ENCODE data around the gene TXLNG. TPM values are rescaled to one million over a fixed set of nuclear protein-coding genes. Genes with fewer than 3 reads are reported as not detected.
A peak's percentile ranks its signal among the peaks of the same experiment; 100 is the strongest.

Gene TXLNG
- total RNA-seq, 1 donor from 2014 or later: 12.3 TPM

DNA sequence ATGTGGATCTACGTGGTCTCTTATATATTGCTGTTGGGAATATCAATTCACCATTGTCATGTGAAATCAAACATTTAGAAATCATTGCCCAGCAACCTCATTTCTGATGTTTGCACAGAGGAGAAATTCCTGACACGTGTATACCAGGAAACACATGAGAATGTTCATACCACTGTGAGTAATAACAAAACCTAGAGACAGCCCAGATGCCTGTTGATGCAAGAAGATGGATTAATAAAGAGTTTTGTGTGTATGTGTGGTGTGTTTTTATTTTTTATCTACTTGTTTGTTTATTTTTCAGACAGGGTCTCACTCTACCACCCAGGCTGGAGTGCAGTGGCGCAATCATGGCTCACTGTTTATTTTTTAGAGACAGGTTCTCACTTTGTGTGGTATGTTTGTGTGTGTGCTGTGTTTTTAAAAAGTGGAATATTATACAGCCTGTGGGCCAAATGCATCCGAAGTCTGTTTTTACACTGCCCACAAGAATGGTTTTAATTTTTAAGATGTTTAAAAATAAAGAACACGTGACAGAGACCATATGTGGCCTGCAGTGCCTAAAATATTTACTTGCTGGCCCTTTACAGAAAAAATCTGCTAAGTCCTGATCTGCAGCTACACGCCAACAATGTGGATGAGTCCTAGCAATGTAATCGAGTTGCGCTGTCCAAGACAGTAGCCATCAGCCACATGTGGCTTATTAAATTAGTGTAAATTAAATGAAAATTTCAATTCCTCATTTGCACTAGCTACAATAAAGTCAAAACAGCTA, 39.2 kb downstream of the TXLNG start:
- no peak for DNase-seq (ENCODE audit: low read depth)
- TF ChIP-seq, protein P1, sequence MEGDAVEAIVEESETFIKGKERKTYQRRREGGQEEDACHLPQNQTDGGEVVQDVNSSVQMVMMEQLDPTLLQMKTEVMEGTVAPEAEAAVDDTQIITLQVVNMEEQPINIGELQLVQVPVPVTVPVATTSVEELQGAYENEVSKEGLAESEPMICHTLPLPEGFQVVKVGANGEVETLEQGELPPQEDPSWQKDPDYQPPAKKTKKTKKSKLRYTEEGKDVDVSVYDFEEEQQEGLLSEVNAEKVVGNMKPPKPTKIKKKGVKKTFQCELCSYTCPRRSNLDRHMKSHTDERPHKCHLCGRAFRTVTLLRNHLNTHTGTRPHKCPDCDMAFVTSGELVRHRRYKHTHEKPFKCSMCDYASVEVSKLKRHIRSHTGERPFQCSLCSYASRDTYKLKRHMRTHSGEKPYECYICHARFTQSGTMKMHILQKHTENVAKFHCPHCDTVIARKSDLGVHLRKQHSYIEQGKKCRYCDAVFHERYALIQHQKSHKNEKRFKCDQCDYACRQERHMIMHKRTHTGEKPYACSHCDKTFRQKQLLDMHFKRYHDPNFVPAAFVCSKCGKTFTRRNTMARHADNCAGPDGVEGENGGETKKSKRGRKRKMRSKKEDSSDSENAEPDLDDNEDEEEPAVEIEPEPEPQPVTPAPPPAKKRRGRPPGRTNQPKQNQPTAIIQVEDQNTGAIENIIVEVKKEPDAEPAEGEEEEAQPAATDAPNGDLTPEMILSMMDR (conservative IDR thresholded peaks at IDR 0.05; ENCODE audit: low read depth, low read length): no peak
- no peak overlapping the region for H3K4me3 ChIP-seq (ENCODE audit: low read depth, low read length)

DNA sequence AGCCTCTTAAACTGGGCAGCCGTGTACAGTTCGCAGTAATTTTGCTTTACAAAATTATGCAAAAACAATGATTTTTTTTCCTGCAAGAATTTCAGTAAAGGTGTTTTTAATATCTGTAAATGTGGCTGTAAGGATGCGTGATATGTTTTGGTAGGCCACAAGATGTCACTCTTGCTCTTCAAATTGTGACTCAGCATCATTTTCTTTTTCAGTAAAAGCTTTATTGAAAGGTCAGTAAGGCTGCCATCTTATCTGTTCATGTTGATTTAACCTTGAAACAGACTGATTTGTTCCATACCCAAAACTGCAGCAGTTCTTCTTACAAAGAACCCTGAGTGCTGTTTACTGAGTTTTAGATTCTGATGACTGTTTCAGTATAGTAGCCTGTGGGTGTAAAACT, 39.9 kb downstream of the TXLNG start:
- TF ChIP-seq, protein P1 (conservative IDR thresholded peaks at IDR 0.05; ENCODE audit: low read depth, low read length): peak; percentile 51

DNA sequence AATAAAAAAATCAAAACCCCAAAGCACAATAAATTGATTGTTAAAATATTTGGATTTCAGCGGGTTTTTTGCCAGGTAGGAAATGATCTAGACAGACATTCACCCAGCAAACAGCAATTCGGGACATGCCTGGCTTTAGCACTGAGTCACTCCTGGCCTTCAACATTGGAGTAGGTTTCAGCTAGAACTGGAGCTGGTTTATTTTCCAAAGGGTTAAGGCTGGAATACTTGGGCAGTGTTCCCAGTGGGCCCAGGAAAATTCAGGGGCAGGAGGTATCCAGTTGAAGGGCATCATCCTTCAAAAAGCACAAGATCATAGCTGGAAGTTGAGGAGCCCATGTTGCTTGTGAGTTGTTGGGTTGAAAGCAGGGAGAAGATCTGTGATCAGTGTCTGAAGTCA, 41.0 kb downstream of the TXLNG start:
- no peak overlapping the region for H3K4me3 ChIP-seq (ENCODE audit: low read depth, low read length)
- TF ChIP-seq, protein P1 (conservative IDR thresholded peaks at IDR 0.05; ENCODE audit: low read depth, low read length): no peak
- DNase-seq (ENCODE audit: low read depth): no peak

More for the DNA sequence above, 39.9 kb downstream of the TXLNG start:
- no peak overlapping the region for H3K4me3 ChIP-seq (ENCODE audit: low read depth, low read length)
- no peak for DNase-seq (ENCODE audit: low read depth)

DNA sequence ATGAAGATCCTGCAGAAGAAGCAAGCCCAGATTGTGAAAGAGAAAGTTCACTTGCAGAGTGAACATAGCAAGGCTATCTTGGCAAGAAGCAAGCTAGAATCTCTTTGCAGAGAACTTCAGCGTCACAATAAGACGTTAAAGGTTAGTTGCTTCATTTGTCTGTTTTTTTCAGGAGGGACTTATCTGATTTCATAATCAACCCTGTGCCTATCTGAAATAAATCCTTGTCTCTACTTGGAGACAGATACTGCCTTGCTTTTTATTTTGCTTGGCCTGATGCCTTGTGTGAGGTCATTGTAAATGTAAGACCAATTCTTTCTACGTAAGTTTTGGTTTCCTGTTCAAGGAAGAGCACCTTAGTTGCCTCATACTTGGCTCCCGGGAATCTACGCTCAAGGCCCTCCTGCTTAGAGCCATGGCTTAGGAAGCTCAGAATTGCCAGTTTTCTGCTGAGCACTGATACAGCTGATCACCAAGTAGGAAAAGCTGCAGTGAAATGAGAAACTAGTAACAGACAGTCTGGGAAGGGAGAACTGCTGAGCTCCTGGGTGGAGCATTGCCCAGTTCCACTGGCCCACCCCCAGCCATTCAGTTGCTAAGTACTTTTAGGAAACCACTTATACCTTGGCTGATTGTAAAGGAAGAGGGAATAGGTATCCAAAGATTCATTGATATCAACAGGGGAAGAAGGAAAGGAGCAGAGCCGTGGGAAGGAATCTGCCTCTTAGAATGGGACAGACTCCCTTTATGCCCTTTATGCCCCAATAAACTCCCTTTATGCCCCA, 42.0 kb downstream of the TXLNG start:
- DNase-seq (ENCODE audit: low read depth): no peak
- TF ChIP-seq, protein P1 (conservative IDR thresholded peaks at IDR 0.05; ENCODE audit: low read depth, low read length): no peak
- H3K4me3 ChIP-seq (ENCODE audit: low read depth, low read length): no peak overlapping the region

DNA sequence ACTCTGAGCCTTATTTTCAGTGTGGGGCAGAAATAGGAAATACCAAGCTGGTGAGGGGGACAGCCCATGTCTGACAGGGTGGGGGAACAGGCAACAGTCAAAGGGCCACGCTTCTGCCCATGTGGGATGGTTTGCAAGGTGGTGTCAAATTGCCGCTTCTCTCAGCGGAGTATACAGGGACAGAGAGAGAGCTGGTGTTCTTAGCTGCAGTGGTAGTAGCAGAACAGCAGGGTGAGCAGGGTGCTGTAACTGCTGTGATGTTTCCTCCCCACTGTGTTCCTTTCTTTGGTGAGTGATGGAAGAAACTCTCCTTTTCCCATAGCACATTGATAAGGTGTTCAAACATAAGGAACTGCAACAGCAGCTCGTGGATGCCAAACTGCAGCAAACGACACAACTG, 46.0 kb downstream of the TXLNG start:
- DNase-seq (ENCODE audit: low read depth): no peak
- TF ChIP-seq, protein P1 (conservative IDR thresholded peaks at IDR 0.05; ENCODE audit: low read depth, low read length): no peak
- H3K4me3 ChIP-seq (ENCODE audit: low read depth, low read length): no peak overlapping the region

DNA sequence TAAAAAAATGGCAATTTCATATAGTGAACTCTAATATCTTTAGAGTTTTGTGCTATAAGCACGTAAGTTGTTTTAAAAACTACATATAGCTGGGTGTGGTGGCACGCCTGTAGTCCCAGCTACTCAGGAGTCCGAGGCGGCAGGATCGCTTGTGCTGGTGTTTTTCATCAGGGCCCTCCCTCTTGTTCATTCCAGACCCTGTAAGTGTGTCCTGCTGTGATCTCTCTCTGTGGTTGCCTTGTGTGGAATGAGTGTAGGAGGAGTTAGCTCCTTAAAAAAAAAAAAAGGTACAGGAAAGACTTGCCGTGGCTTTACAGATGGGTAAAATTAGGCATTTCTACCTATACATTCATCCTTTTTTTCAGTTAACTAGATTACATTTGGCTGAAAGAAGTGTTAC, 48.5 kb downstream of the TXLNG start:
- H3K4me3 ChIP-seq (ENCODE audit: low read depth, low read length): no peak overlapping the region
- TF ChIP-seq, protein P1 (conservative IDR thresholded peaks at IDR 0.05; ENCODE audit: low read depth, low read length): no peak
- DNase-seq (ENCODE audit: low read depth): no peak

All from epithelial cell of proximal tubule (primary cell).